Loucy (cell line): Measurements from ENCODE around the gene PIAS3.

ENCODE experiments used
- CTCF ChIP-seq: fragments of 200-600 bp; sonication (generic); conservative IDR thresholded peaks from 2 replicates; pipeline ENCODE4 v1.5.1; 2014; ENCODE audit warnings: mild to moderate bottlenecking, antibody characterized with exemption, low read length
- EZH2phosphoT487 ChIP-seq: fragments of 200-600 bp; IDR thresholded peaks from 2 replicates; pipeline ENCODE4 v1.6.1; 2018; ENCODE audit warnings: antibody characterized with exemption, mild to moderate bottlenecking, moderate library complexity, borderline replicate concordance

GRCh38 chr1:145891143-145891542, 32.3 kb upstream of the PIAS3 start:
- no peak for TF ChIP-seq CTCF
- TF ChIP-seq EZH2phosphoT487: no peak
